GM21367 (cell line): ENCODE data around the gene ZDHHC14.
A peak's percentile ranks its signal among the peaks of the same experiment; 100 is the strongest.
"Not testable (repeated sequence)": the region's sequence is repeated elsewhere in the genome, so short reads cannot be mapped to it uniquely, and the experiment has no call there.

Experiments used
- ATAC-seq: cut with Tn5 transposase; IDR thresholded peaks from one replicate; pipeline ENCODE4 v1.9.1; 2021; ENCODE audit not compliant: unreplicated experiment

ZDHHC14 gene

GRCh38 chr6:157380779-157381561 is at the start of gene ZDHHC14:
Gene ZDHHC14 (plus strand): TSS chr6:157381190.
- peak; percentile 69 for ATAC-seq

- no peak for ATAC-seq
Observed at GRCh38 chr6:157332813-157333212, 48.2 kb upstream of the ZDHHC14 start.

- ATAC-seq = no peak
Observed at GRCh38 chr6:157333537-157333936, 47.5 kb upstream of the ZDHHC14 start.

GRCh38 chr6:157333956-157334355 is 47.0 kb upstream of the ZDHHC14 start:
- ATAC-seq = no peak

GRCh38 chr6:157335829-157336228 is 45.2 kb upstream of the ZDHHC14 start:
- no peak for ATAC-seq

- not testable (repeated sequence) for ATAC-seq
Observed at GRCh38 chr6:157337276-157337675, 43.7 kb upstream of the ZDHHC14 start.

GRCh38 chr6:157337751-157338150 is 43.2 kb upstream of the ZDHHC14 start:
- no peak for ATAC-seq

- ATAC-seq = no peak
Observed at GRCh38 chr6:157339432-157339831, 41.6 kb upstream of the ZDHHC14 start.

GRCh38 chr6:157343732-157344131 is 37.3 kb upstream of the ZDHHC14 start:
- no peak for ATAC-seq

GRCh38 chr6:157346373-157346772 is 34.6 kb upstream of the ZDHHC14 start:
- ATAC-seq = no peak

GRCh38 chr6:157358287-157358686 is 22.7 kb upstream of the ZDHHC14 start:
- no peak for ATAC-seq

GRCh38 chr6:157361886-157362285 is 19.1 kb upstream of the ZDHHC14 start:
- ATAC-seq = no peak

- no peak for ATAC-seq
Observed at GRCh38 chr6:157364705-157365104, 16.3 kb upstream of the ZDHHC14 start.

- no peak for ATAC-seq
Observed at GRCh38 chr6:157366648-157367047, 14.3 kb upstream of the ZDHHC14 start.

GRCh38 chr6:157368359-157369049 is 12.5 kb upstream of the ZDHHC14 start:
- ATAC-seq = no peak

GRCh38 chr6:157370755-157371154 is 10.2 kb upstream of the ZDHHC14 start:
- ATAC-seq = no peak

- no peak for ATAC-seq
Observed at GRCh38 chr6:157372501-157373280, 8.3 kb upstream of the ZDHHC14 start.

- ATAC-seq = no peak
Observed at GRCh38 chr6:157374889-157375443, 6.0 kb upstream of the ZDHHC14 start.

- ATAC-seq = no peak
Observed at GRCh38 chr6:157376241-157376640, 4.7 kb upstream of the ZDHHC14 start.

GRCh38 chr6:157376706-157377230 is 4.2 kb upstream of the ZDHHC14 start:
- ATAC-seq = no peak
